Measurements from ENCODE around the gene NME8. TPM values are rescaled to one million over a fixed set of nuclear protein-coding genes. Genes with fewer than 3 reads are reported as not detected.

The NME8 gene, protein sequence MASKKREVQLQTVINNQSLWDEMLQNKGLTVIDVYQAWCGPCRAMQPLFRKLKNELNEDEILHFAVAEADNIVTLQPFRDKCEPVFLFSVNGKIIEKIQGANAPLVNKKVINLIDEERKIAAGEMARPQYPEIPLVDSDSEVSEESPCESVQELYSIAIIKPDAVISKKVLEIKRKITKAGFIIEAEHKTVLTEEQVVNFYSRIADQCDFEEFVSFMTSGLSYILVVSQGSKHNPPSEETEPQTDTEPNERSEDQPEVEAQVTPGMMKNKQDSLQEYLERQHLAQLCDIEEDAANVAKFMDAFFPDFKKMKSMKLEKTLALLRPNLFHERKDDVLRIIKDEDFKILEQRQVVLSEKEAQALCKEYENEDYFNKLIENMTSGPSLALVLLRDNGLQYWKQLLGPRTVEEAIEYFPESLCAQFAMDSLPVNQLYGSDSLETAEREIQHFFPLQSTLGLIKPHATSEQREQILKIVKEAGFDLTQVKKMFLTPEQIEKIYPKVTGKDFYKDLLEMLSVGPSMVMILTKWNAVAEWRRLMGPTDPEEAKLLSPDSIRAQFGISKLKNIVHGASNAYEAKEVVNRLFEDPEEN
- not detected in 2 replicates for total RNA-seq

DNA sequence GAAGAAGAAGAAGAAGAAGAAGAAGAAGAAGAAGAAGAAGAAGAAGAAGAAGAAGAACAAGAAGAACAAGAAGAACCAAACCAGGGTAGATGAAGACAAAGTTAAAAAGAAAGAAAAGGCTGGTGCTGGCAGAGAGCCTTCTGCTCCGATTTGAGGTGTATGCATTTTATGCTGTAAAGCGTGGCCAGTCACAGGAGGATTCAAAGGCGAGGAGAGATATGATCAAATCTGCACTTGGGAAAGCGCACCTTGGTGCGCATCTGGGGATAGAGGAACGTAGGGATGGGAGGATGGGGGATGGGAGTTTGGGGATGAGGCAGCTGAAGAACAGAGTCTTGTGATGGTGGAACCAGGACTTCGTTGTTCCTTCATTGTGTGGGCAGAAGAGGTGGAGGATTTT is at the start of gene NME8:
NME8 (plus strand) TSS at position 301 of the 400 bp plus-strand sequence. CDS start 1,670 bp downstream, outside the sequence.

DNA sequence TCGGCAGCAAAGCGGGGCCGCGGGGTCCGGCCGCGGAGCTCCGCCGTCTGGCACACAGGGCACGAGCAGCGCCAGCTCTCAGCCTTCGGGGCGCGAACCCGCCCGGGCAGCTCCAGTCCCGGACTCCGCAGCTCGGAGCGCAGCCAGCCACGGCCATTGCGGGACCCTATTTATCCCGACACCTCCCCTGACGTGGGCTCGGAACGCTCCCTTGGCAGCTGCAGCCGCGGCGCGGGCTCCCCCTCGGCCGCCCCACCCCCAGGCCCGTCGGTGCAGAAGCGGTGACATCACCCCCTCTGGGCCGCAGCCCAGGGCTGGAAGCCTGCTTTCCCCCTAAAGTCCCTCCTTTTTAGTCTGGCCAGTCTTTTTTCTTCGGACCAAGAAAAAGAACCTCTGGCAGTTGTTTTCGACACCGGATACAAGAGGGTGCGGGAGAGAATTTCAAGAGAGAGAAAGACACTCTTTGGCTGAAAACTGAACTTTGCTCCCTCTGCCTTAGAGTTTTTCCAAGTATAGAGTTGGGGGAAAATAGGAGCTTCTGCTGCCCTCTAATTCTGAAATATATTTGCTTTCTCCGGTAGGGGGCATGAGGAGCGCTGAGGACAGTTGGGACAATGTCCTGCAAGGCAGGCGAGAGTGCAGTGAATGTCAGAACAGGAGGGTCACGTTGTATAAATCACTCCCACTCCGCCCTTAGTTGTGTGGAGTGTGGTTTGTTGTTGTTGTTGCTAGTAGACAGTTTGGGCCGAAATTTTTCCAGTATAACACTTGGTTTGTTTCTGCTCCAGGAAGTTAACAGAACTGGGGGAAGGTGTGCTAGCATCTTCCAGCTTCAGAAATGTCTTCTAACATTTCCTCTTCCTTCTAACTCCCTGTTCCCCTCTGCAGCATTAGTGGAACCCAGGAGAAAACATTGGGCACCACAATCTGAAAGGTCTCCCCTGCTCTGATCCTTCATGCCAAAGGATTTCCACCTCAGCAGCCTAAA is 68.6 kb downstream of the NME8 start, which contains the start of gene SFRP4:
SFRP4 (minus strand) TSS at position 145 of the 988 bp plus-strand sequence. CDS start 280 bp downstream, outside the sequence.

DNA sequence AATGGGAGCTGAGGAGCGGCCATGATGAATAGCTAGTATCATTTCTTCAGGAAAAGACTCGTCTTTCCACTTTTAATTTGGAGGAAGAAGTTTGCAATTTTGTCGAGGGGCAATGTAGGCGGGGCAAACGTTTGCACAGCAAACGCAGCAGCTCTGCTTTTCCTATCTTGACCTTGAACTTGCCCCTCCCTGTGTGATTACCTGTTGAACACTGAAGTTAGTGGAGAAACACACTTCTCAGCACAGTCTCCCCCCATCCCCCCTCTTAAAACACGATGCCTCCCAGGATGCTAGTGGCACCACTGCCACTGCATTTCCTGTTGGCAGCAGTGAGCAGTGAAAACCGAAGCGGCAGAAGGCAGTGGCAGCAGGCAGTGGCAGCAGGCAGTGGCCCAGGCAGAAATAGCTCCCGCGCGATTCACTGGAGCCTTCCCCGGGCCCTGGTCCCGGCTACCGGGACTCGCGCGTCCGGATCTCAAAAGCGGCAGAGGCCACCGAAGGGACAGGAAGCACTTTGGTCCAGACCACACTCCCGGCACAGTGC is 72.0 kb downstream of the NME8 start, which contains the start of gene EPDR1:
EPDR1 (plus strand) TSS at position 336 of the 544 bp plus-strand sequence. CDS start 300 bp downstream, outside the sequence.

Other genes with a start within 250 kb of the NME8 start
- 0.09 TPM in 1 of 2 replicates, not detected in the other for gene GPR141, start 164.8 kb upstream of the NME8 start, total RNA-seq
- 9.0 and 112 TPM in 2 replicates for gene SFRP4, start 68.2 kb downstream of the NME8 start, total RNA-seq
- 42.5 and 112 TPM in 2 replicates for gene EPDR1, start 72.0 kb downstream of the NME8 start, total RNA-seq